ENCODE data around the gene PTPN14. TPM values are rescaled to one million over a fixed set of nuclear protein-coding genes. Genes with fewer than 3 reads are reported as not detected.

Gene PTPN14
- total RNA-seq, 1 donor from 2014 or later = 20.7 TPM

GRCh38 chr1:214319938-214320337 is 231.5 kb downstream of the PTPN14 start:
- intact Hi-C loops (cut with micrococcal nuclease) = loop anchor here (10.0 kb wide), 1 partner anchor 1075 kb away; no protein-coding TSS in a partner anchor

GRCh38 chr1:214318956-214319736 is 232.3 kb downstream of the PTPN14 start:
- intact Hi-C loops (cut with micrococcal nuclease) = no loop called here

GRCh38 chr1:214318356-214318755 is 233.0 kb downstream of the PTPN14 start:
- intact Hi-C loops (cut with micrococcal nuclease) = no loop called here

- intact Hi-C loops (cut with micrococcal nuclease) = no loop called here
These were observed 233.7 kb downstream of the PTPN14 start for GRCh38 chr1:214317734-214318133.

- intact Hi-C loops (cut with micrococcal nuclease) = no loop called here
These were observed 234.1 kb downstream of the PTPN14 start for GRCh38 chr1:214317300-214317699.

GRCh38 chr1:214316593-214316992 is 234.8 kb downstream of the PTPN14 start:
- intact Hi-C loops (cut with micrococcal nuclease) = no loop called here

- intact Hi-C loops (cut with micrococcal nuclease) = no loop called here
These were observed 237.1 kb downstream of the PTPN14 start for GRCh38 chr1:214314178-214314843.

- intact Hi-C loops (cut with micrococcal nuclease) = no loop called here
These were observed 238.8 kb downstream of the PTPN14 start for GRCh38 chr1:214312530-214313051.

GRCh38 chr1:214310777-214311690 is 240.4 kb downstream of the PTPN14 start:
- intact Hi-C loops (cut with micrococcal nuclease) = loop anchor here (1.0 kb wide), 1 partner anchor 30 kb away; the partner anchor contains the start of gene SMYD2

GRCh38 chr1:214310010-214310409 is 241.4 kb downstream of the PTPN14 start:
- intact Hi-C loops (cut with micrococcal nuclease) = loop anchor here (1.0 kb wide), 1 partner anchor 29 kb away; the partner anchor contains the start of gene SMYD2

GRCh38 chr1:214306269-214306668 is 245.1 kb downstream of the PTPN14 start:
- intact Hi-C loops (cut with micrococcal nuclease) = no loop called here

GRCh38 chr1:214305164-214305751 is 246.1 kb downstream of the PTPN14 start:
- intact Hi-C loops (cut with micrococcal nuclease) = no loop called here

GRCh38 chr1:214303141-214303930 is 248.1 kb downstream of the PTPN14 start:
- intact Hi-C loops (cut with micrococcal nuclease) = no loop called here

GRCh38 chr1:214301526-214301925 is 249.9 kb downstream of the PTPN14 start:
- intact Hi-C loops (cut with micrococcal nuclease) = no loop called here

- intact Hi-C loops (cut with micrococcal nuclease) = no loop called here
These were observed 251.1 kb downstream of the PTPN14 start for GRCh38 chr1:214300149-214300780.
